LHCN-M2 (cell line): ENCODE data around the gene AGAP1. TPM values are rescaled to one million over a fixed set of nuclear protein-coding genes. Genes with fewer than 3 reads are reported as not detected.
"Not testable (repeated sequence)": the region's sequence is repeated elsewhere in the genome, so short reads cannot be mapped to it uniquely, and the experiment has no call there.

Experiments
- DNase-seq: peaks from one replicate; pipeline ENCODE4 v3.0.0-alpha.2; 2012; ENCODE audit warnings: low read depth
- total RNA-seq: library from RNA; depleted of rRNA; stranded (reverse); fragments of >200 nt; gene quantifications from 2 replicates; pipeline ENCODE4 v1.2.3, GENCODE V29; 2014

The AGAP1 gene
- total RNA-seq, 1 experiment from 2014 or later, result 15.2 TPM

GRCh38 chr2:236086971-236087465, 593.2 kb downstream of the AGAP1 start:
- no peak for DNase-seq

DNA sequence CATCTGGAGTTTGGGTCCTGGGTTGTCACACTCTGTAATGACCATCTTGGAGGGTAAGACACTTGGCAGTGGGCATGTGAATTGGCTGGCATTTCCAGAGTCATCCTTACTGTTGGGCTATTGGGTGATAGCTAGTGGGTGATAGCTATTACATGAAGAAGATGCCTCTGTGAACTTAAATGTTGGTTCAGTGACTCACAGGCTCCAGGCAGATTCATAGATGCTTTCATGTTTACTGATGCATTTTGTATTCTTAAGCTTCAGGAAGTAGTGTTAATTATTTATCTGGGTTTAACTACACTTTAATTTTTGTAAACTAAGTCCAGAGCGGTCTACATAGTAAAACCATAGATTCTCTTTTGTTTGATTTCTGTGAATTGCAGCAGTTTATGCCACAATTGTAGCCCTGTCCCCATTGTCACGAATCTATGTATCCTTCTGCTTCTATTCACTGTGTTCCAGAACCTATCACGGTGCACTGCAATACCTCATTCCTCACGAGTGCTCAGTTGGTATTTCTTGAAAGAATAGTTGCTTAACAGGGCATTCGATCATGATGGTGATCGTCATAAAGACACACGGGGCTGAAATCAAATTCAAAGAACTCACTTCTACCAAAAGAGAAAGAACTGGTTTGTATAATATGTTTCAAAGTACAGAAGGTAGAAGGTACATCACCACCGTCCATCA, 594.7 kb downstream of the AGAP1 start:
- peak; percentile 5 for DNase-seq

DNA sequence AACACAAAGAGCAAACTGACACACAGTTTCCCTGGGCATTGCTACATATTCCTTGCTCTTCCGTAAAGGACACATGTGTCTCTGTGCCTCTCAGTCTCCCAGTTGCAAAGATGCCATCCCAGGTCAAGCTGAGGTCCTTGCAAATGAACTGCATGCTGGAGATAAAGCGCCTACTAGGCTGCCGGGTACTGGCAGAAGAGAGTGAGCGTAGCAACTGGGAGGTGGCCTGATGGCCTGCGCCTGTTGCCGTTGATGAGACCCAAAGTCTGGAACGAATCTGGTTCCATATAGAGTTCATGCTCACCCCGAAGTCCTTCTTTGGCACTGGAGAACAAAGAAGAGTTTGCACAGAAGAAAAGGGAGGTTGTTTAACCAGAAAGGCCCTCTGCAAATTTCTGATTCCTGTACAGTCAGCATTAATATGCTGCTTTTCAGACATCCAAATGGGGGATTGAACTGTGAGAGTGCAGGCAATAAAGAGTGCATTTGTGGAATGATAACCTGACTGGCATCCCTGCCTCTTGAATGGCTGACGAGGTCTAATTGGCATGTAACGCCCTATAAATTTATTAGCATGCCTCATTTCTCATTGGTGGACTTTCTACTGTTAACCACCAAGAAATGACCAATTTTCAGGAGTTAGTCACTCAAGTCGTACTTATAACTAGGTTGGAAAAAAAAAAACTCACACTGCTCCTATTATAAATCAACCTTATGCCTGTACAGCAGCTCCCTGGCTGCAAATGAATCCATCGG, 595.6 kb downstream of the AGAP1 start:
- DNase-seq, result no peak

DNA sequence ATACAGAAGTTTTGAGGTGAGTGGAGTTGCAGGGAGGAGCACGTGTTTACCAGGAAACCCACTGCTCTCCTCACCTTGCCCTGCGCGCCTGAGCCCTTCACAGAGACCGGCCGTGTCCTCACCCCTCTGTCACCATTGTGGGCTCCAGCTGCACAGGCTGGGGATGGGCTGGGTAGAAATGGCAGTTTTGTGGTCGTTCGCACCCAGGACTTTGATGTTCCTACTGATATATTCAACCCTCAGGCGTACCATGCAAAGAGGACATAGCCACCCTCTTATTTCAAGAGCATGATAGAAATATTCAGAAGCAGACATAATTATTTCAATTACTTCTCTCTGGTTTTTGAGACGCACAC, 596.2 kb downstream of the AGAP1 start:
- DNase-seq, result no peak

DNA sequence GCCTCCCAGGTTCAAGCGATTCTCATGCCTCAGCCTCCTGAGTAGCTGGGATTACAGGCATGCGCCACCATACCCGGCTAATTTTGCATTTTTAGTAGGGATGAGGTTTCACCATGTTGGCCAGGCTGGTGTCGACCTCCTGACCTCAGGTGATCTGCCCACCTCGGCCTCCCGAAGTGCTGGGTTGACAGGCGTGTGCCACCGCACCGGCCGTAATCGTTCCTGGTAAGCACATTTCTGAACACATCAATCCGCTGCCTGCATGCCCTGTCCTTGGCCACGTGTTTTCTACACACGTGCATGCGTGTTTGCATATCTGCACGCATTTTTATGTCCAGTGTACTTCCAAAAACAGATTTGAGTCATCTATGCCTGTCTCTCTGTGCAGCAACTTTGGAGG, 597.0 kb downstream of the AGAP1 start:
- not testable (repeated sequence) for DNase-seq

GRCh38 chr2:236092714-236093113, 598.9 kb downstream of the AGAP1 start:
- no peak for DNase-seq

GRCh38 chr2:236093134-236093533, 599.3 kb downstream of the AGAP1 start:
- DNase-seq, result no peak

GRCh38 chr2:236095504-236095903, 601.7 kb downstream of the AGAP1 start:
- DNase-seq, result no peak

DNA sequence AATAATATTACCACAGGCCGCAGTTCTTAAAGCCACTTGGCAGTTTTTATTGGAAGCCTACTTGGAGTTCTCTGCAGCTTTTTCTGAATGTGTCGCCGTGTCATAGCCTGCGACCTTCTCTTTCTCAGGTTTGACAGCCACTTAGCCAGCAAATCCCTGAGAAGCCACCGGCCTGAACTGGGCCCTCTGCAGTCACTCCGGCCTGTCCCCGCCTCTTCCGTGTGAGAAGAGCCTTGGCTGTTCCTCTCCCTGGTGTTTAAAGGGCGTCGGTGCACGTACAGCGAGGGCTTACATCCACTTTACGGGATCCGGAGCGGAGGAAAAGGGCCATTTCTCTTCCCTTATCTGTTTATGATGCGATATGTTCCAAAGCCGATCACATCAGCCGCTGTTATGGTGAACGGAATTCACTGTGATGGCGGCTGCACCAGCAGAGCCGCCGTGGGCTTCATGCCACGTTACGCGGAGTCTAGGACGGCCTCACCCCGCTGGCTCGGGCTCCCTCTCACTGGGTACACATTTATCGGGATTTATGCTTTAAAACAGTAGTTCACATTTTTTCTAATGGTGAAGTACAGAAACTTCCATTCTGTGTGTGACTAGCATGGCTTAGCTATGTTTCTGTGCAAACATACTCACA, 607.6 kb downstream of the AGAP1 start:
- DNase-seq, result no peak

DNA sequence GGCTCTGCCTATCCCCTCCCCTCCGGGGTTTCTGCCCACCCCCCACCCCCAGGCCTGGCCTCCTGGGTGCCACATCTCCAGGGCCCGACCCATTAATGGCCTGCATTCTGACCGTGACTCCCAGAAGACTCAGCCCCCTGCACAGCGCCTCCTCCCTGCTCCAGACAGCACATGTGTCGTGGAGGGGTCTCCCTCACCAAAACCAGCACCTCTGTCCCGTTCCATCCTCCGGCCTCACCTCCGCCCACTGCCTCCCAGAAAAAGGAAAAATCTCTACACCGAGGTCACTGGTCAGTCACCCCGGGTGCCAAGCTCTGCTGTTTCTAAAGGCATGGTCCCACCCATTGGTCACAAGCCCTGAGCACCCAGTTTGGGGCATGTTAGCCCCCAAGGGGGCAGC, 609.1 kb downstream of the AGAP1 start:
- DNase-seq, result no peak

GRCh38 chr2:236103981-236104380, 610.1 kb downstream of the AGAP1 start:
- no peak for DNase-seq

- no peak for DNase-seq
These were observed 612.2 kb downstream of the AGAP1 start for GRCh38 chr2:236105955-236106607.

DNA sequence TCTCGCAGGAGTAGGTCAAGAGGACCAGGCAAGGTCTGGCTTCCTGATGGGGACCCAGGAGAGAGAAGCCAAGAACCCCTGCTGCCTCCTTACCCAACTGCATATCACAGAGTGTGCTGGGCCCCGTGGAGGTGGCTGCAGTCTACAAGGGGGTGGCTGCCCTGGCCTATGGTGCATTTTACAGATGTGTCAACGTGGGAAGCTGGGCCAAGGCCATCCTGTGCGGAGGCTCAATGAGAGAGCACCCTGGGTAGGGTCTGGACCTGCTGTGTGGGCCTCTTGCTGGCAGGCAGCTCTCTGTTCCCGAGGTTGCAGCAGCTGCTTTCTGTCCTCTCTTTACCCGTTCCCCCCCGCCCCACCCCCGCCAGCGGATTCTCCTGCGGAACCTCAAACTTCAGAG, 612.9 kb downstream of the AGAP1 start:
- no peak for DNase-seq

DNA sequence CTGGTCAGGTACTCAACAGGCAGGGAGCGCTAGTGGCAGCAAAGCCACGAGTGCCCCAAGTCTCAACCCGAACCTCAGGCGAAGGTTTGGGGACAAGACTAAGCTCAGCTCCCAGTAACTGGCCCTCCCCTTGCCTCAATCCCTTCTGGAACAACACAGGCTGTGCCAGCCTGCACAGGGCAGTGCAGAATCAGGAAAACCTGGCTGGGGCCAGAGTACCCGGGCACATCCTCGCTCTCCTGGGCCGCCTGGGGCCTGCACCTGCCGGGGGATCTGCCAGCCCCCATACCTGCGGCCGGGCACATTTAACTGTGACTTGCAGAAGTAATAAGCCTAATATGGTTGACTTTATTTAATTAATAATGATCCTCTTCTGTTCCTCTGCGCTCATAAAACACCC, 613.7 kb downstream of the AGAP1 start:
- DNase-seq, result no peak

- no peak for DNase-seq
These were observed 614.2 kb downstream of the AGAP1 start for GRCh38 chr2:236107942-236108625.

GRCh38 chr2:236109061-236109460, 615.2 kb downstream of the AGAP1 start:
- no peak for DNase-seq

- DNase-seq, result no peak
These were observed 615.6 kb downstream of the AGAP1 start for GRCh38 chr2:236109473-236109872.

- DNase-seq, result no peak
These were observed 618.6 kb downstream of the AGAP1 start for GRCh38 chr2:236112466-236112865.

GRCh38 chr2:236113425-236113824, 619.6 kb downstream of the AGAP1 start:
- DNase-seq, result no peak

GRCh38 chr2:236113948-236114347, 620.1 kb downstream of the AGAP1 start:
- DNase-seq, result no peak

GRCh38 chr2:236114959-236115358, 621.1 kb downstream of the AGAP1 start:
- DNase-seq, result no peak

DNA sequence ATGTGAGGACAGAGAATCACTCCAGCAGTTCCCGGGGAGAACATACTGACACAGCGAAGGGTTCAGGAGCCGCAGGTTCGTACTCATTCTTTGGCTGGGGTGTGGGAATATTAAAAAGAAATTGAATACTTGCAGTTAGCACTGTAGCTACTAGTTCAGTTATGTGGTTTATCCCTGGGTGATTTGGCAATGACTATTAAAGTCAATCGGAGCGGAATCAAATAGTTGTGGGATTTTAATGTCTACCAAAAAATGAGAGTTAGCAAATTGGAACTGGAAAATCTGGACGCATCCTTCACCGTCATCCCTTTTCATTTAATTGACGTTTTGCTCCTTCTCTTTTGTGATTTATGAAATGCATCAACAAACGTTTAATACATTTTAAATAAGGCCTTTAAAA, 623.6 kb downstream of the AGAP1 start:
- no peak for DNase-seq
